SK-N-MC (cell line): Measurements from ENCODE around the gene KDSR.

Experiments used
- EZH2 ChIP-seq: fragments of 200-600 bp; sonication (generic); IDR thresholded peaks from one replicate; pipeline ENCODE4 v1.6.1; 2017; ENCODE audit warnings: antibody characterized with exemption
- POLR2AphosphoS5 ChIP-seq: IDR thresholded peaks from 2 replicates; pipeline ENCODE4 v1.6.1; 2012; ENCODE audit warnings: mild to moderate bottlenecking, low read depth, low read length, borderline replicate concordance

GRCh38 chr18:63321291-63321690 lies 45.7 kb downstream of the KDSR start:
- TF ChIP-seq EZH2 (no peak), POLR2AphosphoS5 (no peak)
